GM12873 (cell line): Measurements from ENCODE around the gene RAB27B.

Source experiments
- CTCF ChIP-seq: IDR thresholded peaks from 2 replicates; pipeline ENCODE4 v1.5.1; 2012; ENCODE audit warnings: low read depth, mild to moderate bottlenecking, moderate library complexity, low read length, control low read depth; ENCODE audit not compliant: insufficient read depth; ENCODE audit errors: missing control alignments

The RAB27B gene

GRCh38 chr18:54872681-54873080 lies 44.4 kb downstream of the RAB27B start:
- TF ChIP-seq CTCF, result no peak

- TF ChIP-seq CTCF, result no peak
Measured at GRCh38 chr18:54873884-54874255, 45.6 kb downstream of the RAB27B start.

GRCh38 chr18:54875063-54875462 lies 46.8 kb downstream of the RAB27B start:
- TF ChIP-seq CTCF, result no peak

GRCh38 chr18:54877076-54877475 lies 48.8 kb downstream of the RAB27B start:
- no peak for TF ChIP-seq CTCF

GRCh38 chr18:54878159-54878622 lies 49.9 kb downstream of the RAB27B start:
- no peak for TF ChIP-seq CTCF

- TF ChIP-seq CTCF, result no peak
Measured at GRCh38 chr18:54878659-54879358, 50.5 kb downstream of the RAB27B start.

- no peak for TF ChIP-seq CTCF
Measured at GRCh38 chr18:54879691-54880090, 51.4 kb downstream of the RAB27B start.
